GF-D8 (cell line): Measurements from ENCODE around the gene MYO1F.
"Not testable (repeated sequence)": the region's sequence is repeated elsewhere in the genome, so short reads cannot be mapped to it uniquely, and the experiment has no call there.

Experiments used
- DNase-seq: peaks from one replicate; lab custom pipeline; 2025; lab: John Stamatoyannopoulos, UW

Gene MYO1F

DNA sequence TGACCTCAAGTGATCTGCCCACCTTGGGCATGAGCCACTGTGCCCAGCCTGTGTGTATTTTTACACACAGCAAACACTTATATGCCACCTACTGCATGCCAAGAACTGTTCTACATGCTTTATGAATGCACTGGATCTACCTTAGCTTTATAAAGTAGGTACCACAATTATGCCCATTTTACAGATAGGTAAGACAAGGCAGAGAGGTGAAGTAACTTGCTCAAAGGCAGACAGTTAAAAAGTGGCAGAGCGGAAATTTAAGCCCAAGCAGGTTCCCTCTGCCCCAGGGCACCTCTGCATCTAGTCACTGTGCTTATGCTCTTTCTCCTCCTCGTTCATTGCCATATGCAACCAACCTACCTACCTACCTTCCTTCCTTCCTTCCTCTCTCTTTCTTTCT lies 22.8 kb upstream of the MYO1F start:
- DNase-seq, result no peak

DNA sequence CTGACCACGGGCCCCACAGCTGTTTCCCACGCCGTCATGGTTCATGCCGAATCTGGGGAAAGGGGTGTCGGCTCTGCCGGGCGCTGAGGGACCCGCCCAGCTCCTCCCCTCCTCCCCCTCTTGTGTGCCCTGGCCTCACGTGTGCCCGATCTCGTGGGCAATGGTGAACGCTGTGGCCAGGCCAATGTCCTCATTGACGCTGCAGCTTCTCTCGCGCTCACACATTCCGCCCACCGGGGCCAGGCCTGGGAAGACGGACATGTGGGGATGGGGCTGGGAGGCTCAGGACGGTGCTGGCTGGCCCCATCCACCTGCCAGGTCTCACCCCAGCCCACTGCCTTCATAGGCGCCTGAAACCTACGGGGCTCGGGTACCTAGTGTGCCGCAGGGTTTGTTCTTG lies 18.9 kb upstream of the MYO1F start:
- no peak for DNase-seq

GRCh38 chr19:8595651-8596050 lies 18.4 kb upstream of the MYO1F start:
- no peak for DNase-seq

- DNase-seq, result no peak
Observed at GRCh38 chr19:8593931-8594330, 16.7 kb upstream of the MYO1F start.

DNA sequence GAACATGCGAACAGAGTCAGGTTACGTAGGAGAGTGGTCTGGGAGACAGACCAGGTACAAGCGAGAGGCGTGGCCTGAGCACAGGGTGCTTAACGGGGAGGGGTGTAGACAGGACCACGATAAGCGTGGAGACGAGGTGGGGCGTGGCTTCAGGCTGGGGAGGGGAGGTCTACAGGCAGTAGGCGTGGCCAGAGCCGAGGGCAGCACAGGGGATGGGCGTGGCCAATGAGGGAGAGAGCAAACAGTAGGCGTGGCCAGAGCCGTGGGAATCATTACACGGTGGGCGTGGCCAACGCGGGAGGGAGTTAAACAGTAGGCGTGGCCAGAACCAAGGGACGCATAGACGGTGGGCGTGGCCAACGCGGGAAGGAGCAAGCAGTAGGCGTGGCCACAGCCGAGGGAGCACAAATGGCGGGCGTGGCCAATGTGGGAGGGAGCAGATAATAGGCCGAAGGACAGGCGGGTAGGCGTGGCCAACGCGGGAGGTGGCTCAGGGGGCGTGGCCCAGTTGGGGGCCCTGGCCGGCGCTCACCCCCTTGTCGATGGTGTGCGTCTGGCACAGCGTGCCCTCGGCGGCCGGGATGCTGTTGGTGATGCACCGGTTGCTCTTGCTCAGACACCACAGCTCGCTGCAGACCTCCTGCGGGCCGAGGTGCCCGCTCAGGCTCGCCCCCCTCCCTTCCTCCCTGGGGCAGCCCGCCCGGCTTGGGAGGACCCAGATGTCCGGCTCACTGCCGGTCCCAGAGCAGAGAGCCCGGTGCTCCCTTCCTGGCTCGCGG lies 15.2 kb upstream of the MYO1F start:
- no peak for DNase-seq

- no peak for DNase-seq
Observed at GRCh38 chr19:8589177-8589714, 12.0 kb upstream of the MYO1F start.

DNA sequence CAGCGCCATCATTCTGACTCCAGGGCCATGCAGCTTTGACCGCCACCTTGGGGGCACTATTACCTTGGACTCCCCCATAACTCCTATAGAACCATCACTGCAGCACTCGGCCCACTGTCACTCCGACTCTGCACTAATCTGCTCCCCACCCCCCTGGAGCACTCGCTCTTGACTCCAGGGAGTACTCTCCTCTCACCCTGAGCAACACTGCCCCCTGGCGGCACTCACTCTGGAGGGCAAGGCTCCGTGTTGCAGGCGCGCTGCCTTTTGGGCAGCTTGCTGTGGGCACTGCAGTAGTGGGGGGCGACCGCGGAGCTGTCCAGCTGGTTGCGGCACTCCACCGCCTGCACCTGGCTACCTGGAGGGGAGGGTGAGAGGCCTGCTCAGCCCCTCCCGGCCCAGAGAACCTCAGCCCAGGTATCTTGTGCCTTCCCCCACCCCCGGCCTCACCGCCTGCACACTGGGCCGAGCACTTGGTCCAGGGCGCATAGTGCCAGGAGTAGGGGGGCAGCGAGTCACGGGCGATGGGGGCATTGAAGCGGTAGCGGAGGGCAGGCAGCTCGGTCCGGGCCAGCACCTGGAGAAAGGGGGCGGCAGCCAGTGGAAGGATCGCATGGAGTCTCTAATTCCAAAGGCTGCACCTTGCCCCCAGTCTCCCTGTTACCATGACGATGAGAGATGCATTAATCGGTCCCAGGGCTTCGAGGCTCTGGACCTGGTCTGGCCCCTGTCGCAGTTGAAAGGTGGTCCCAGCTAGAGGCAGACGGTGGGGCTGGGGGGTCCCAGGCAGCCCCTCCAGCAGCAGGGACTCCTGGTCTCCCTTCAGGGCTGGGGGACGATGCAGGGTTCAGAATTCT lies 8.9 kb upstream of the MYO1F start:
- DNase-seq, result no peak

- no peak for DNase-seq
Observed at GRCh38 chr19:8584965-8585893, 8.0 kb upstream of the MYO1F start.

DNA sequence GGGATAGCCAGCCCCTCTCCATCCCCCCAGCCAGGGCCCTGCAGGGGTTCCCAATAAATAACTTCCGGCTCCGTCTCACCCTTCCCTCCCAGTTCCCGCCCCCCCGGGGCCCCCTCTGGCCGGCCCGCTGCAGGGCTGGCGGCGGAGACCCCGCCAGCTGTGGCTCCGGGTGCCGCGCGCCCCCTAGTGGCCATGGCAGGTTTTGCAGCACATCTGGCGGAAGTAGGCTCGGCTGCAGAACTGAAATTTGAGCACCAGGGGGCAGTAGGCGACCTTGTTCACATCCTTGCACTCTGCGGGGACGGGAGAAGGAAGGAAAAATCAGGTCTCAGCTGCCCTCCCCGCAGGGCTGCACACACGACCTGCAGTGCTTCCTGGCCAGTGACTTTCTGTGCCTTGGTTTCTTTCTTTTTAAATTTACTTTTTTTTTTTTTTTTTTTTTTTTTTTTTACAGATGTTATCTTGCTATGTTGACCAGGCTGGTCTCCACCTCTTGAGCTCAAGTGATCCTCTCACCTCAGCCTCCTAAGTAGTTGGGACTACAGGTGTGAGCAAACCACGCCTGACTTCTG lies 3.6 kb upstream of the MYO1F start:
- DNase-seq, result peak; percentile 21

DNA sequence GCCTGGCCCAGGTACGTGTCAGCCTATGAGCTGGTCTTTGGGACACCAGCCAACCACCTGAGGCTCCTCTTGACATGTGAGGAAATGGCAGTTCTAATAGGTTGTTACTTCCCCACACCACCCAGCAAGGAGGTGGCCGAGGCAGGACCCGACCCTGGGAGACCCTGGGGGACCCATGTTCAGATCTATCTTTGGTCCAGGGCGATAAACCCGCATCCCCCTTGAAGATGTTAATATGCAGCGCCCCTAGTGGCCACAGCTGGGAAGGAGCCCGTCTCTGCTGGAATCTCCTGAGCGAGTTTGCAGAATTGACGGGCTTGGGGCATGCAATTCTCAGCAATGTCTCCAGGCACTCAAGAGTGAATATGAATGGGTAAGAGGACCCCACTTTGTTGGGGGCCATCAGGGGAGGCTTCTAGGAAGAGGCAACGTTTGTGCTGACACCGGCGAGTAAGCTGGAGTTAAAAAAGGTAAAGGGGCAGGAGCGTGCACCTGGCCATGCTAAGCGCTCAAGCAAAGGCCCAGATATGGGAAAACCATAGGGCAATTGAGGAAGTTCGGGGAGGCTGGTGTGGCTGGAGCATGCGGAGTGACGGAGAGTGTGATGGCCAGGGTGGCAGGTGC lies 1.5 kb upstream of the MYO1F start:
- peak; percentile 60 for DNase-seq

DNA sequence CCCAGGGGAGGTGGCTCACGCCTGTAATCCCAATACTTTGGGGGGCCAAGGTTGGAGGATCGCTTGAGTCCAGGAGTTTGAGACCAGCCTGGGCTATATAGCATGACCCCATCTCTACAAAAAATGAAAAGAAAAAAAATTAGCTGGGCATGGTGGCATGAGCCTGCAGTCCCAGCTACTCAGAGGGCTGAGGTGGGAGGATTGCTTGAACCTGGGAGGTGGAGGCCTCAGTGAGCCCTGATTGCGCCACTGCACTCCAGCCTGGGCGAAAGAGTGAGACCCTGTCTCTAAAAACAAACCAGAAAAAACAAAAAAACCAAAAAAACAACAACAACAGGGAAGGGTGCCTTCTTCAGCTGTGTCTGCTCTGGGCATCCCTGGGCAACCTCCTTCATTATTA lies 499 bp upstream of the MYO1F start:
- no peak for DNase-seq

GRCh38 chr19:8576273-8576993 lies 809 bp downstream of the MYO1F start:
- peak; percentile 77 for DNase-seq

GRCh38 chr19:8575467-8575997 lies 1.7 kb downstream of the MYO1F start:
- DNase-seq, result no peak

DNA sequence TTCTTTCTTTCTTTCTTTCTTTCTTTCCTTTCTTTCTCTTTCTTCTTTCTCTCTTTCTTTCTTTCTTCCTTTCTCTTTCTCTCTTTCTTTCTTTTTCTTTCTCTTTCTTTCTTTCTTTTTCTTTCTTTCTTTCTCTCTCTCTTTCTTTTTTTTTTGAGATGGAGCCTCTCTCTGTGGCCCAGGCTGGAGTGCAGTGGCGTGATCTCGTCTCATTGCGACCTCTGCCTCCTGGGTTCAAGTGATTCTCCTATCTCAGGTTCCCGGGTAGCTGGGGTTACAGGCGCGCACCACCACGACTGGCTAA lies 2.7 kb downstream of the MYO1F start:
- not testable (repeated sequence) for DNase-seq

DNA sequence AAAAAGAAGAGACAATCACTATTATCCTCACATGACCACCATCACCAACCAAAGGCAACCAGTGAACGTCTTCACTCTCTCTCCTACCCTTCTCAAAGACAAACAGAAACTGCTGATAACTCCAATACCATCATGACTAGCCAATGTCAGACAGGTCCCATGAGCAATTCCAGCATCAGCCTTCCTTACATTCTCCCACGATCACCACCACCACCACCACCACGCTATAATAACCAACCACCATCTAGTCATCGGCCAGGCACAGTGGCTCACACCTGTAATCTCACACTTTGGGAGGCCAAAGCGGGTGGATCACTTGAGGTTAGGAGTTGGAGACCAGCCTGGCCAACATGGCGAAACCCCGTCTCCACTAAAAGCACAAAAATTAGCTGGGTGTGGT lies 3.9 kb downstream of the MYO1F start:
- DNase-seq, result no peak

- DNase-seq, result peak; percentile 89
Observed at GRCh38 chr19:8571006-8571411, 6.2 kb downstream of the MYO1F start.

DNA sequence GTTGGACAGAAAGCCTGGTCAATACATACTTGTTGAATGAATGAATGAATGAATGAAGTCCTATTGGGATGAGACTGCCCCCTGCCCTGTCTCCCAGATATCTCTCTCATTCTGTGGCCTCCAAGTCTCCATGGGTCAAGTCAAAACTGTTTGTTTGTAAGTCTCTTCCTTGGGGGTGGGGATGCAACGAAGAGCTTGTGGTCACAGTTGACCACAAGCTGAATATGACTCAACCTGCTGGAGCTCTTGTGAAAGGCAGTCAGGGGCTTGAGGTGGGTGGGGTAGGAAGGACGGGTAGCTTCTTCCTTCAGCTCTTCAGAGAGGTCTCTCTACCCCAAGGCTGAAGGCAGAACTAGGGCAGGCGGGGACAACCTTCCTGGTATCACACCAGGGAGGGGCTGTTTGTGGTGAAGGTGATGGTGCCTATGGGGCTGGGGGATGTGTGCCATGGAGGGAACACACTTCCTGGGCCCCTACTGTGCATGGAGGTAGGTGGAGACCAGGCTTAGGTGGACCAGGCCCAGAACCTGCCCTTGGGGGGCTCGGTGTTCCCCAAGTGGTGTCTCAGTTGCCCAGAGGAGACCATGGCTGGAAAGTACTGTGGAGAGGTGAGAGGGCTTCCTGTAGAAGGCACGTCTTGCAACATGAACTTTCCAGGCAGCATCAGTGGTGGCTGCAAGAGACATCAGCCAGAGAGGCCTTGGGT lies 8.0 kb downstream of the MYO1F start:
- DNase-seq, result peak; percentile 98

- peak; percentile 8 for DNase-seq
Observed at GRCh38 chr19:8567522-8568172, 9.6 kb downstream of the MYO1F start.

GRCh38 chr19:8566855-8567254 lies 10.4 kb downstream of the MYO1F start:
- peak; percentile 56 for DNase-seq
